HUDEP-2 (cell line): ENCODE measurements around the gene VSTM2B.

Experiments used
- DNase-seq, 76 experiments: peaks; one replicate each; lab custom pipeline; 2025; ENCODE audit not compliant: unreplicated experiment in 76 of 76; lab: John Stamatoyannopoulos, UW

The VSTM2B gene

DNA sequence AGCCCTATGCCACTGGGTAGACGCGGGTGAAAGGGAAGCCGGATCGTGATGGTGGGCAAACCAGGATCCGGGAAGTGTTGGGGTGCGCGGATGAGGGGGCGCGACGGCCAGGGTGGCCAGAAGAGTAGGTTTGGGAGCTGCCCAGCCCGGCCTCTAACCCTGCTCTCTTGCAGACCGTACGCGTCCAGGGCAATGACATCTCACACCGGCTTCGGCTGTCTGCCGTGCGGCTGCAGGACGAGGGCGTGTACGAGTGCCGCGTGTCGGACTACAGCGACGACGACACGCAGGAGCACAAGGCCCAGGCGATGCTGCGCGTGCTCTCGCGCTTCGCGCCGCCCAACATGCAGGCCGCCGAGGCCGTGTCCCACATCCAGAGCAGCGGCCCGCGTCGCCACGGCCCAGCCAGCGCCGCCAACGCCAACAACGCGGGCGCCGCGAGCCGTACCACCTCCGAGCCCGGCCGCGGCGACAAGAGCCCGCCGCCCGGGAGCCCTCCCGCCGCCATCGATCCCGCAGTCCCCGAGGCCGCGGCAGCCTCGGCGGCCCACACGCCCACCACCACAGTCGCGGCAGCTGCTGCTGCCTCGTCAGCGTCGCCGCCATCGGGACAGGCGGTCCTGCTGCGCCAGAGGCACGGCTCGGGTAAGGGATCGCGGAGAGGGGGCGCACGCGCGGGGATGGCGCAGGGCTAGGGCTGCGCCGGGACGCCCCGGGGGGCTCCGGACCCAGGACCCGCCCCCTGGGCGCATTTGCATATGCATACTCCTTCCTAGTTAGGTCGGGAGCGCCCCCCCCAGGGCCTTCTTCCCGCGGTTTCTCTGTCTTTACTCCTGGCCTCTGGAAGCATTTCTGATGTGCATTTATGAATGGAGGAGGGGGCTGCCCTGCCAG is 4.1 kb downstream of the VSTM2B start:
- no peak for DNase-seq

- DNase-seq = no peak
These were observed 5.0 kb downstream of the VSTM2B start for GRCh38 chr19:29530540-29531457.

DNA sequence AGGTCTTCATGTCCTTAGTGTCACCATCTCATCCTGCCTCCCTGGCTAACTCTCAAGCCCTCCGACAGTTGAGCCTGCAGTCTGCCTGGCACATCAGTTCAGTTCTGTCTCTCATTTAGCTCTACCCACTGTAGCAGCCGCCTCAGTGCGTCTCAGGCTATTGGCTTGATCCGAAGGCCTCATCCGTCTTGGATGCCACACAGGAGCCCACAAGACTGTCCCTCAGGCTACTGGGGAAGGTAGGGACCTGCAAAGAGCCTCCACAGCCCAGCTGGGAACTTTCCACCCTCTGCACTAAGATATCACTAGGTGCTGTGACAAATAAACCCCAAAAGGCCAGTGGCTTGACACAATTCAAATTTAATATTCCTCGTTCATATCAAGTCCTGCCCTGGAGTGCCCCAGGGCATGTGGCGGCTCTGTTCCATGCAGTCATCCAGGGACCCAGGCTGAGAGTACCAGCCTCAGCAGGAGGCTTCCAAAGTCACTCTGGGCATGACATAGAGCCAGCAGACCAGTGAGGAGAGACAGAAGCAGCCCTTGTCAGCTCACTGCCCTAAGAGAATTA is 5.7 kb downstream of the VSTM2B start:
- DNase-seq = no peak

GRCh38 chr19:29532097-29532496 is 6.3 kb downstream of the VSTM2B start:
- DNase-seq = no peak

DNA sequence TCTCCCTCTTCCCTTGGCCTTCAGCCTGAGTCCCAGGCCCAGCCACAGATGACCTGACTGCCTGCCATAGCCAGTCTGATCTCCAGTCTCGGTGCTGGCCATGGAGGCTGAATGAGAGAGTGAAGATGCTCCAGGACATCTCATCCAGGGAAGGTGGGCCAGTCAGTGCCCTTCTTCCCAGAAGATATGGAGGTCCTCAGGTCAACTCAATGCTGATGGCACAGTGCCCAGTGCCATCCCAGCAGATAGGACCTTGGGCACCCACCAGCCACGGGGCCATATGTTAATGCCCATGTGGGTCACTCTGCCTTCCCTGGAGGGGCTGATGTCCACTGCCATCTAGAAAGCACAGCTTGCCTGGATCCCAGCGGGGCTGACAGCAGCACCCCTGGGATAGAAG is 7.2 kb downstream of the VSTM2B start:
- no peak for DNase-seq

DNA sequence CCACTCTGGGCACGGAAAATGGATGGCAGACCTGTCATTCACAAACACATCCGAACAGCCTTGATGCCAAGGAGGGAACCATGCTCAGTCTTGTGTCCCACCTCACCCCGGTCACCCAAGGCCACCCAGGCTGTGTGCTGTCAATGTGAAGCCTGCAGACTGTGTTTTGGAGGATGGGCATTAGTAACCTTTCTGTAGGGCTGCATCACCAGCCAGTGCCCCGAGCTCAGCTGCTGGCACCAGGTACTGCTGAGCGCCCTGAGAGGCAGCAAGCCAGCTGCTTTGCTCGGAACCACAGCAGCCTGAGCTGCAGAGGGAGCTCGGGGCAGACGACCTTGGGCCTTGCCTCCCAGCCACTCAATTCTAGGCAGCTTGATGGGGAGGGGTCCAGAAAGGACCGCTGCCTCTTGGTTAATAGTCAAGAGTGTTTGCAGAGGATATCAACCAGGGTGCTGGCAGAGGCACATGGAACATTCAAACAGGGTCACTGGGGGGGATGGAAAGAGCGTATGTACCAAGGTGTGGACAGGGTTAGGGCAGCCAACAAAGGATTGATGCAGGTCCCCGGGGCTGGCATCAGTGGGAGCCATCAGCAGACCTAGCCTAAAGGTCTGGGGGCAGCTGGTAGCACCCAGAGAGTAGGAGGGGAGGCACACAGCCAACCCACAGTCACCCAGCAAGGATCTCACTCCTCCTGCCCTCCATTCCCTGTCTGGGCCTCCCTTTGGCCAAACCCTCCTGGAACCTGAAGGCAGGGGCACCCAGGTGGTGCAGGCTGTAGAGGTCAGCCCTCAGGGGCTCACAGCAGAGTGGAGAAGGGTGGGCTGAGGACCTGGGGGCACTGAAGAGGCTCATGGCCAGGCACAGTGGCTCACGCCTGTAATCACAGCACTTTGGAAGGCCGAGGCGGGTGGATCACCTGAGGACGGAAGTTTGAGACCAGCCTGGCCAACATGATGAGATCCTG is 8.1 kb downstream of the VSTM2B start:
- no peak for DNase-seq

GRCh38 chr19:29535214-29535831 is 9.5 kb downstream of the VSTM2B start:
- DNase-seq = no peak

DNA sequence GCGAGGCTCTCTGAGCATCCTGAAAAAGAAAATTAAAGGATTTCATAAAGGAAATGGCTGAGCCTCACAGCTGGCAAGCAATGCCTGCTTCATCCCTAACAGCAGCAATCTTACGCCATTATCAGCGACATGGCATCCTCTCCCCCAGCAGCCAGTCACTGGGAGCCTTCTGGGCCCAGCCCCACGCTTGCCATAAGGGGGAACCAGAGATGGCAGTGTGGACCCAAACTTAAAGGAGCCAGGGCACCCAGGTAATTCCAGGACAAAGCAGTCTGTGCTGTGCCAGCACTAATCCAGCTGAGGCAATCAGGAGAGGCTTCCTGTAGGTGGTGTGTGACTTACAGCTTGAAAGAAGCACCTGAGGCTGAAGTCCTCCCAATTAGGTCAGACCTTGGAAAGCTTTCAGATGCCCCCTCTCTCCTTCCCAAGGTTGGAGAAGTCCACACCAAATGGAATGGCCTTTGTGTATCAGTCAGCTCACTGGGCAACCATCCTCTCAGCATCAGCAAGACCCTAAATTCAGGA is 10.3 kb downstream of the VSTM2B start:
- DNase-seq = no peak

DNA sequence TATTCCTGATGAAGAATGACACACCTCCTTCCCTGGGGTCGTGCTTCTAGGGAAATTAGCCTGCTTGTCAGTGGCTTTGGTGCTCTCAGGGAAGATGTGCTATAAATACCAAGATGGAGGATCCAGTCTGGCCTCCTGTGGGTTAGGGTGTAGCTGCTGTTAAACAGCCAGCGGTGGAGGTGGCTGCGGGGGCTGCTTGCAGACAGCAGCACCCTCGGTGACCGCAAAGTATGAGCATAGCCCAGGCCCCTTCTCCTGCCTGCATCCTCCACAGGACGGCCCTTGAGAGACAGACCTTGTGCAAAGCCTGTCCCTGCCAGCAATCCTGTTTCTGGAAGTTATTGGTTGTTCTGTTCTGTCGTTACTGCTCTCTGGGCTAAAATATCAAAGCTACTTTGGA is 11.4 kb downstream of the VSTM2B start:
- no peak for DNase-seq

- DNase-seq = no peak
These were observed 11.8 kb downstream of the VSTM2B start for GRCh38 chr19:29537601-29538000.

DNA sequence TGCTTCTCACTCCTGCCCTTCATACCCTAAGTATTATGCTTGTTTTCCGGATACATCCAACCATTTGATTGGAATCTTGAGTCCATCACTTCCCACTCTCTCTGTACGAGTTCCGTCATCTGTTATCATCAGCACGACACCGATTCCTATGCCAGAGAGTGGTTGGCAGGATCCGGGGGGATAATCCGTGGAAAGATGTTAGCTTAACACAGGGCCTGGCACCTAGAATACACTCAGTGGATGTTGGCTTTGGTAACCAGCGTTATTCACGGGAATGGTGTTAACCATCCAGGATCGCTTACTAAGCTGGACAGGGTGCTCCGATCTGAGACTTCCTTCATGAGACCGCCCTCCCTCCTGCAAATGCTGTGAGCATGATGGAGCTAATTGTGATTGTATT is 12.4 kb downstream of the VSTM2B start:
- DNase-seq = no peak

DNA sequence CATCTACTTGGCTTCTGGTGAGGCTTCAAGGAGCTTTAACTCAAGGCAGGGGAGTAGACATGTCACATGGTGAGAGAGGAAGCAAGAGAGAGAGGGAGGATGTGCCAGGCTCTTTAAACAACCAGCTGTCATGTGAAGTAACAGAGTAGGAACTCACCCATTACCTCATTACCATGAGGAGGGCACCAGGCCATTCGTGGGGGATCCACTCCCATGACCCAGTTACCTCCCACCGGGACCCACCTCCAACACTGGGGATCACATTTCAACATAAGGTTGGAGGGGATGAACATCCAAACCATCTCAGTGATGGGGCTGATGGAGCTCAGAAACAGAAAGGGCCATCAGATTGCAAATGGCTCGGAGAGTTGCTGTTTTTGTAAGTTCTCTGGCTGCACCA is 12.9 kb downstream of the VSTM2B start:
- no peak for DNase-seq

DNA sequence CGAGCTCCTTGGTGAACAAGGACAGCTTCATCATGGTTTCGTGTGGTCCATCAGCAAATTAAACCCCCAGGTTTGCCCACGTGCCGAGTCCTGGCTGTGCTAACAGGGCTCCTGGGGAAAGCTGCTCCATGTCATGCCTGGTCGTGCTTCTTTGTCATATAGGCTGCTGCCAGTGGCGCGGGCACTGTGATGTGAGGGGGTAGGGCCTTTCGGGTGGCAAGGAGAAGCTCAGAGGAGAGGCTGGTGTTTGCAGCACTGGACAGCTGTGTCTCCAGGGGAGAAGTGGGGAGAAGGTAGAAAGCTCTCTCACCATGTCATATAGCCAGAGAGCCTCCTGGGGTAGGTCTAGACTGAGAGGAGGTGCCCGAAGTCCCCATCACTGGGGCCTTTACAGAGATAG is 13.3 kb downstream of the VSTM2B start:
- no peak for DNase-seq

DNA sequence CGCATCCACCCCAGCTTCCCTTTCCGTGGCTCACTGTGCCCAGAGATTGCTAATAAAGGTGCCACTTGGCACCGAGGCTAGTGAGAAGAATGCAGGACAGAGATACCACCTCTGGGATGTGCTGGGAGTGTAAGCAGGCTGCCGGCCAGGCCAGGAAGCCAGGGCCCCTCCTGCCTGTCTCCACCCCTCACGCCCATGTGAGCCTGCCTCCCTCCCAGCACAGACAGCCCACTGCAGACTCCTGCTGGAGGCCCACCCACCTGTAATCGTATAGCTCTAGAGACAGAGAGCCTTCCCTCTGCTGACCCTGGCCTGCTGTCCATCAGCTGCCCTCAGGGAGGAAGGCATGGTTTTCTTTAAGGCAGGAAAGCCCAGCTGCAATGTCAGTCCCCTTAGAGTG is 13.9 kb downstream of the VSTM2B start:
- no peak for DNase-seq

DNA sequence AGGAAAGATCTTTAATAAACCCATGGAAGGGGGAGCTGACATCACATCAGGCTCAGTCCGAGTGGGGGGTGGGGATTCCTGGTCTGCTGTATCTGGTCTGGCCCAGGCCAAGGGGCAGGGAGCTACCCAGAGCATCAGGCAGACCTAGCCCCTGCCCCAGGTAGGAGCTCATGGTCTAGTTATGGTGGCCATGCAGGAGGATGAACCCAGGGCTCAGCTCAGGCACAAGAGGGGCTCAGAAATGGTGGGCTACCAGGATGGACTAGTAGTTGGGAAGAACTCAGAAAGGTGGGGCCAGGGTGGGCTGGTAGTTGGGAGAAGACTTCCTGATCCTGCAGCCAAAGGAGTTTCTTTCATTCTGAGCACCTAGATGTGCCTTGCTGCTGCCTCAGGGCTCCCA is 14.3 kb downstream of the VSTM2B start:
- DNase-seq = no peak

GRCh38 chr19:29541473-29542253 is 15.9 kb downstream of the VSTM2B start:
- DNase-seq = no peak

GRCh38 chr19:29542327-29542726 is 16.5 kb downstream of the VSTM2B start:
- DNase-seq = no peak

GRCh38 chr19:29542776-29543175 is 17.0 kb downstream of the VSTM2B start:
- no peak for DNase-seq

DNA sequence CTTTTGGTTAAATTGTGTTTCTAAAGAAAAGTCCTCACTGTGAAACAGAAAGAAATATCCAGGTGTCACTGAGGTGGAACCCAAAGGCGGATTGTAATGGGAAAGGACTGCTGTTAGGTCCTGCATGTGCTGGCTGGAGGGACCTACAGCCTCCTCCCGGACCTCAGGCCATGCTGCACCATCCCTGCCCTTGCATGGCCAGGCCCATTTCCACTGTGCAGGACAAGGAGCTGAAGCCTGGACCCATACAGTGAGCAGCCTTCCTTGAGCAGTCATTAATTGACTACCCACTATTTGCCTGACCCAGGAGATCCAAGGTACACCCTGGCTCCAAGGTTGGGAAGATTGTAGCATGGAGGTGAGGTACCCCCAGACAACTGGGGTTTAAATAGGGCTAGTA is 17.6 kb downstream of the VSTM2B start:
- no peak for DNase-seq
